T-helper 1 cell treated with Interleukin-12 subunit alpha and Interleukin-12 subunit beta and Interleukin-4 antibody, amounts not matched to agents 30 μg/mL and 1 μg/mL, for 36 hours (primary cell): ENCODE measurements around the gene XPA.

ENCODE experiments used
- H3K27ac Mint-ChIP-seq: one replicate; pipeline ENCODE4 v1.8.0; 2021; ENCODE audit warnings: mild to moderate bottlenecking, mixed read lengths
- H3K27me3 Mint-ChIP-seq: one replicate; pipeline ENCODE4 v1.8.0; 2021; ENCODE audit warnings: low read depth, mixed read lengths
- H3K36me3 Mint-ChIP-seq: one replicate; pipeline ENCODE4 v1.8.0; 2021; ENCODE audit warnings: low read depth, mixed read lengths
- H3K4me1 Mint-ChIP-seq: one replicate; pipeline ENCODE4 v1.8.0; 2021; ENCODE audit warnings: low read depth, mixed read lengths
- H3K4me3 Mint-ChIP-seq: one replicate; pipeline ENCODE4 v1.8.0; 2021; ENCODE audit warnings: mild to moderate bottlenecking, moderate library complexity, mixed read lengths
- H3K9me3 Mint-ChIP-seq: one replicate; pipeline ENCODE4 v1.8.0; 2021; ENCODE audit warnings: mixed read lengths

XPA gene

GRCh38 chr9:97625620-97626019 lies 71.5 kb downstream of the XPA start:
- Mint-ChIP-seq H3K27me3 (no peaks in the 10 kb centered on the region), H3K9me3 (no peaks in the 10 kb centered on the region), H3K4me3 (no peak overlapping the region), H3K27ac (no peak overlapping the region), H3K36me3 (peaks cover 24% of the 10 kb centered on the region), H3K4me1 (peaks cover 6% of the 10 kb centered on the region)
